Cortex of kidney (tissue), 1 donor: ENCODE data around the gene MAP3K14.

ENCODE experiments used
- DNase-seq: peaks from one replicate; lab custom pipeline; 2025; lab: John Stamatoyannopoulos, UW

MAP3K14 gene

DNA sequence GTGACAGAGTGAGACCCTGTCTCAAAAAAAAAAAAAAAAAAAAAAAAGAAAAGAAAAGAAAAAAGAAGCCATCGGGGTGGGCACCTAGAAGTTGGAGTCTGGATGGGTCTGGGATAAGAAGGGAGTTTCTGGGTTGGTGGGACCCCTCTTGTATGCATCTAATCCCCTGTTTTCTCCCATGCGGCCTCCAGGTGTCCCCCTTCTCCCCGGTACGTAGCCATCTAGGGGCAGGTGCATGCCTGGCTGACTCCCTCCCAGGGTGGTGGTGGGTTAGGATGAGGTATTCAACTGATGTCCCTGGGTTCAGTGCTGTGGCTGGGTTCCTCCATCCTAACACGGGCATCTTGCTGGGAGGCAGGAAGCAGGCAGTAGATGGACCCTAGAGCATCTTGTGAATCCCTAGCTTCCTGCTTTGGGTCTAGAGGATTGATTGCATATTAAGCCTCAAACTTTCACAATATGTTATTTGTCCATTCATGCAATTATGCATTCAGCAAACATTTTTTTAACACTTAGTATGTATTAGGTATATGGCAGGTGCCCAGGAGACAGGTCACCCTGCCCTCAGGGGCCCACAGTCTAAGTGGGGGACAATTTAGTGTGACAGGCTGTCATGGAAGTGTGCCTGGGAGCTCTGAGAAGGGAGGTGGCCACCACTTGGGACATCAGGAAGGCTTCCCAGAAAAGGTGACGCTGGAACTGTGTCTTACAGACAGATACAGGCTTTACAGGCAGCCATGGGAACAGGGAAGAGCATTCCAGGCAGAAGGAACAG, 82.0 kb downstream of the MAP3K14 start:
- DNase-seq = no peak

GRCh38 chr17:45233423-45233924, 83.3 kb downstream of the MAP3K14 start:
- DNase-seq = no peak

GRCh38 chr17:45232514-45233422, 84.1 kb downstream of the MAP3K14 start:
- no peak for DNase-seq

- DNase-seq = no peak
Measured at GRCh38 chr17:45231481-45232116, 85.2 kb downstream of the MAP3K14 start.

GRCh38 chr17:45230787-45231480, 85.9 kb downstream of the MAP3K14 start:
- DNase-seq = no peak

GRCh38 chr17:45230410-45230786, 86.4 kb downstream of the MAP3K14 start:
- DNase-seq = no peak

- DNase-seq = no peak
Measured at GRCh38 chr17:45229681-45230409, 87.0 kb downstream of the MAP3K14 start.

DNA sequence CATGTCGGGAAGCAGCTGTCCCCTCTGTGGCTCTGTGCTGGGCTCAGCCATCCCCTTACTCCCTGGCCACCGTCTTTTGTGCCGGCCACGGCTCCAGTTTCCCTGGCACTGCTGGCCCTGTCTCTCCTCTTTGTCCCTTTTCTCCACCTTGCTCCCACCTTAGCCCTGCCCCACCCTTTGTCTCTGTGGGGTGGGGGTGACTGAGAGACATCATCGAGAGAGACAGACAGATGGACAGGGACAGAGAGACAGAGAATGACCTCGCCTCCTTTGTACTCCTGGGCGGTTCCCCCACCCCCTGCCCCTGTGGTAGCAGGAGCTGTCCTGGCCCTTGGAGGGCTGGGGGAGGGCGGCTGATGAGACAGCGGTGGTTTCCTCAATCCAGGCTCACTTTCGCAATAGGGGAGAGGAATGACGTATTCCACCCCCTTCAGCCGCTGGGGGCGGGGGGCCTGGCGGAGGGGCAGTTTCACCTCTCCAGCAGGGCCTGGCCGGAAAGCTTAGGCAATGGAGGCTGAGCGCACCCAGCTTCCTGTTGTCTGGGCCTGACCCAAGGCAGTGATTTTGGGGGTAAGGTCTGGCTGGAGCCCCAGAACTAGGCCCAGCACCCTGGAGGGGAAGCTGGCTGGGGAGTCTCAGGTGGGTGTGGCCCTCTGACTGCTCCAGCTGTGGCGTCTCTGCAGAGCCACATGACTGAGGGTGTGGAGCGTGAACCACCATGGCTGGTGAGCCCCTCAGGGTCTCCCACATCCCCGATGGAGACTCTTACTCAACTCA, 87.9 kb downstream of the MAP3K14 start:
- no peak for DNase-seq

DNA sequence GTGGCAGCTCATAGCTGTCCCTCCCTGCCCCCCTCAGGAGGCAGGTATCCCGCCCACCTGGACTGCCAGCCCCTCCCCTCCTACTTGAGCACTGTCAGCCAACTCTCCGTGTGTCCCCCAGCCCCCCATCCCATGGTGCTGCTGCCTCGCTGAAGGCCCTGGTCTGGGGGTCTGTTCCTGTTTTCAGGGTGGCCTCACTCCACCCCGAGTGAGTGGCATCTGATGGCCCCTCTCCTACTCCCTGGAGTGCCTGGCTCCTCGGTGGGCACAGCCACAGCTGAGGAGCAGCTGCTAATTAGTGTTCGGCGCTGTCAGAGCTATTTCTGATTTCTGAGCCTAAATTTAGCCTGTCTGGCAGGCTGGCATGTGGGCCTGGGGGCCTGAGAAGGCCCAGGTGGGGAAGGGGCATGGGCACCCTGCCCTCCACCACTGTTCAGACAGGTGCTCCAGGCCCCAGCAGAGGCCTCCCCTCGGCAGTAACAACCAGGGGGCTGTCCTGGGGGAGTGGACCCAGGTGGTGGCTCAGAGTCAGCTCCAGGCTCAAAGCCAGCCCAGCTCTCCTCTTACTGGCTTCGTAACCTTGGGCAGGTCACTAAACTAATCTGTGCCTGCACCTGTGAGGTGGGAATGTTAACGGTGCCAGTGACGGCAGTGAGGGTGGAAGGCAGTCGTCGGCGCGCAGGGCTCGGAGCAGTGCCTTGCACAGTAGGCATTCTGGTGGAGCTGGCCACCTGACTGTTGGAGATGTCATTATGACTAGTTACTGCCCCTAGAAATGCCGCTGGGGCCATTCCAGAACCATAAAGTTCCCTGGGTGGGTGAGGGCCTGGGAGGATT, 88.7 kb downstream of the MAP3K14 start:
- no peak for DNase-seq

- DNase-seq = no peak
Measured at GRCh38 chr17:45227101-45227925, 89.5 kb downstream of the MAP3K14 start.

DNA sequence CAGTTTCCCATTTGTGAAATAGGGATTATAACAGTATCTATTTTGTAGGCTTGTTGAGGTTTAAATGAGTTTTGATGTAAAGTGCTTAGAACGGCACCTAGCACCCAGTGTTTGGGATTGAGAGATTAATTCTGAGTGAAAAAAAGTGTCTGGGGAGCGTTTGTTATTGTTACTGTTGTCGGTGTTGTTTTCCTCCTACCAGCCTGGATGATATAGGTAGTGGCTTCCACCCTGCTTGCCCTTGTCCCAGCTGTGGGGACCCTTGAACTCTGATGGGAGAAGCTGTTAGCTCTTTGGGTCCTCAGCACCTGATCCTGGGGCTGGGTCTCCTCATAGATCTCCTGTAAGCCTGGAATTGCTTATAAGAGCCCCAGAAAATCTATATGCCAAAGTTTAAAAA, 90.2 kb downstream of the MAP3K14 start:
- DNase-seq = no peak

DNA sequence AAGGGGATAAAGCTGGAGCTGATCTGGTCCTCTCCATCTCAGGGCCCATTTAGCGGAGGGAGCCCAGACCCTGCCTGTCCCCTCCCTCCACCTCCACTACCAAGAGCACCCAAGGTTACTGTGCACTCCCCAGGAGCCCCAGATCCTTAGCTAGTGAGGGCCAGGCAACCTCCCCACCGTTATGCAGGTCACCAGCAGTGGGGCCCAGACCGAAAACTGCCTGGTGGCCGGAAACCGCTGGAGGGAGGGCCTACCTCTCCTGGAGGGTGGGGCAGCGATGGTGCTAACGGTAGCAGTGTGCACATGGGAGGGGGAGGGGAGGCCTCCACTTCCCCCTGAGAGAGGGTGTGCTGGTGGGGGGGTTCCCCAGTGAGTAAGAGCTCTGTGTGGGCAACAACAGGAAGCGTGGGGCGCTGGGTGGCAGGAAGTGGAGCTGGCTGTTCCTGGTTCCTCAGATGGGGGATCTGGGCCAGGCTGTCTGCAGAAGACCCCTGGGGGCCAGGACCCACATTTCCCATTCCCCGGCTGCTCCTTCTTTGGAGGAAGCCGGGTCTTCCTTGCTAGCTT, 90.8 kb downstream of the MAP3K14 start:
- no peak for DNase-seq

GRCh38 chr17:45225051-45225700, 91.6 kb downstream of the MAP3K14 start:
- DNase-seq = no peak

- no peak for DNase-seq
Measured at GRCh38 chr17:45224671-45225050, 92.2 kb downstream of the MAP3K14 start.

DNA sequence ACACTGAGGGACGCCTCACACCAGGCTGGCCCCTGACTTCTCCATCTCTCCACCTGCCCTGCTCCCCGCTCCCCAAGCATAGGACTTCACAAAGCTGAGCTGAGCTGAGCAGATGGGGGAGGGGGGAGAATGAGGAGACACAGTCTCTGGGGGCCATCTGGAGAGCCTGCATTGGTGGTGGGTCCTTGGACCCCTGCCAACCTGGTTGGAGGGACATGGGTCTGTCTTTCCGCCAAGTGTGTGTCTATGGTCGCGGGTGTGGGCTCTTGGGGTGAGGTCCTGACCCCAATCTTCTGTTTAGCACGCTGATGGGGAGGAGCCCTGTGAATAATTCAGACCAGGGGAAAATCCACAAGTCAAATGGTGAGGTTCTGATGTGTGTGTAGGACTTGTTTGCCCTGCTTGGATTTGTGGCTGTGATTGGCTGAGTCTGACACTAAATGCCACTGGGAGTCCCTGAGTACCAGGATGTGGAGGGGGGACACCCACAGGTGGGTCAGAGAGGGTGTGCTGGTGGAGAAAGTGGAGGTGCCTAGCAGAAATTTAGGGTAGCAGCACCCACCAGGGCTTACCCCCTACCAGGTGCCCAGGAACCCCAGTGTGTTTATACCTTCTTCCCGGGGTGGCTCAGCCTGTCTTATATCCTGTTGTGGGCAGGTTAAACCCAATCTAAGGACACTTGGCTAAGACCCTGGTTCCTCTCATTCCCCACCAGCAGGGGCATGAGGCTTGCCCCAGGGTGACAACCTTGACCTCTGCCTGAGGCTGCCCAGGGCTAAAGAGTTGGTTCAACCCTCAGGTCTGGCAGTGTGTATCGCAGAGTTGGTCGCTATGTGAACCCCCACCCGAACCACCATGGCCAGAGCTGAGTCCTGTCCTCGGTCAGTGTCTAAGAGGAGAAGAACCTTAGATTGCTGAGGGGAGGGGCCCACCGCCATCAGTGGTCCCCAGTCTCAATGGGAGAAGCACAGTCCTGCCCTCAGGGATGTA, 93.0 kb downstream of the MAP3K14 start:
- DNase-seq = no peak

- no peak for DNase-seq
Measured at GRCh38 chr17:45222996-45223538, 93.8 kb downstream of the MAP3K14 start.
